PFSK-1 (cell line): ENCODE measurements around the gene CHCT1.

ENCODE experiments used
- POLR2AphosphoS5 ChIP-seq: IDR thresholded peaks from 2 replicates; pipeline ENCODE4 v1.6.1; 2012; ENCODE audit warnings: low read depth, mild to moderate bottlenecking, control low read depth, low read length, moderate library complexity
- TF ChIP-seq, protein P1 (sequence below), 2 experiments: IDR thresholded peaks; 2 replicates each; pipeline versions ENCODE4 v1.6.1 to v1.8.0; 2011 to 2012; ENCODE audit warnings: low read depth in 2 of 2, low read length in 2 of 2, control low read depth in 1 of 2, inconsistent platforms in 1 of 2, mild to moderate bottlenecking in 1 of 2, moderate library complexity in 1 of 2; ENCODE audit not compliant: insufficient read depth in 1 of 2

DNA sequence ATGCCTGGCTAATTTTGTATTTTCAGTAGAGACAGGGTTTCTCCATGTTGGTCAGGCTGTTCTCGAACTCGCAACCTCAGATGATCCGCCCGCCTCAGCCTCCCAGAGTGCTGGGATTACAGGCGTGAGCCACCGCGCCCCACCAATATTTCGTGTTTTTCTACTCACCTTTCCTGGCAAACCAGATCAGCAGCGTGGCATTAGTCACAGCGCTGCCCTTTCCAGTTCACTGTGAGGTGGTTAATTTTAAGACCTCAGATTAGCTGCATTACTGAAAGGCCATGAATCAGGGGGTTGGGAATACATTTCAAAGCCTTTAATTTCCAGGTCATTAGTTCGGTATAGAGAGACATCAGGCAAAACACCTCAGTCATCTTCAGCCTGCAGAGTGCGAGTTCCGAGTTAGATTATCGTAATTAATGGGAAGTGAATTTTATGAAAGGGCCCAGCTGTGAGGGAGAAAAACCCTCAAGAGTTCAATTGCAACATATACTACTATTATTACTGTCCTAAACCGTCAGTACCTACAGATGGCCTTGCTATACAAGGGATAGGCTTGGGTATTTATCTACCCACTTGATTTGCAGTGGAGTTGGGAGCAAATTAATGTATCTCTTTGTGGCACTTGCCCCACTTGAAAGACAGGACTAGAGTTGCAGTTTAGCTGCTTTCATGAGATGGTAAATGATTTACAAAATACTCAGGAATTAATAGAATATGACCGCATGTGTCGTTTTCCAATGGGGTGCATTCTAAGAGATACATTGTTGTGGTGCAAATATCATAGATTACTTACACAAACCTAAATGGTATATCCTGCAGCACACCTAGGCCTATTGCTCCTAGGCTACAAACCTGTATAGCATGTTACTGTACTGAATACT, 28.2 kb upstream of the CHCT1 start:
- TF ChIP-seq, protein P1, sequence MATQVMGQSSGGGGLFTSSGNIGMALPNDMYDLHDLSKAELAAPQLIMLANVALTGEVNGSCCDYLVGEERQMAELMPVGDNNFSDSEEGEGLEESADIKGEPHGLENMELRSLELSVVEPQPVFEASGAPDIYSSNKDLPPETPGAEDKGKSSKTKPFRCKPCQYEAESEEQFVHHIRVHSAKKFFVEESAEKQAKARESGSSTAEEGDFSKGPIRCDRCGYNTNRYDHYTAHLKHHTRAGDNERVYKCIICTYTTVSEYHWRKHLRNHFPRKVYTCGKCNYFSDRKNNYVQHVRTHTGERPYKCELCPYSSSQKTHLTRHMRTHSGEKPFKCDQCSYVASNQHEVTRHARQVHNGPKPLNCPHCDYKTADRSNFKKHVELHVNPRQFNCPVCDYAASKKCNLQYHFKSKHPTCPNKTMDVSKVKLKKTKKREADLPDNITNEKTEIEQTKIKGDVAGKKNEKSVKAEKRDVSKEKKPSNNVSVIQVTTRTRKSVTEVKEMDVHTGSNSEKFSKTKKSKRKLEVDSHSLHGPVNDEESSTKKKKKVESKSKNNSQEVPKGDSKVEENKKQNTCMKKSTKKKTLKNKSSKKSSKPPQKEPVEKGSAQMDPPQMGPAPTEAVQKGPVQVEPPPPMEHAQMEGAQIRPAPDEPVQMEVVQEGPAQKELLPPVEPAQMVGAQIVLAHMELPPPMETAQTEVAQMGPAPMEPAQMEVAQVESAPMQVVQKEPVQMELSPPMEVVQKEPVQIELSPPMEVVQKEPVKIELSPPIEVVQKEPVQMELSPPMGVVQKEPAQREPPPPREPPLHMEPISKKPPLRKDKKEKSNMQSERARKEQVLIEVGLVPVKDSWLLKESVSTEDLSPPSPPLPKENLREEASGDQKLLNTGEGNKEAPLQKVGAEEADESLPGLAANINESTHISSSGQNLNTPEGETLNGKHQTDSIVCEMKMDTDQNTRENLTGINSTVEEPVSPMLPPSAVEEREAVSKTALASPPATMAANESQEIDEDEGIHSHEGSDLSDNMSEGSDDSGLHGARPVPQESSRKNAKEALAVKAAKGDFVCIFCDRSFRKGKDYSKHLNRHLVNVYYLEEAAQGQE (IDR thresholded peaks at IDR 0.05; ENCODE audit: insufficient read depth in 1 of 2, low read depth in 2 of 2, low read length in 2 of 2) = no peak
- TF ChIP-seq POLR2AphosphoS5 = no peak
